Endothelial cell of hepatic sinusoid (primary cell): ENCODE measurements around the gene ENPP6.

ENCODE experiments used
- in situ Hi-C: cut with HindIII; loops from 2 replicates; pipeline ENCODE4 v1.10.0; 2017; ENCODE audit warnings: low sequenced_read_pairs

Gene ENPP6

GRCh38 chr4:184217634-184218033, at the start of gene ENPP6:
ENPP6 (minus strand) TSS chr4:184217873; CDS start chr4:184217819, 54 bp downstream.
- in situ Hi-C loops, result no loop called here

DNA sequence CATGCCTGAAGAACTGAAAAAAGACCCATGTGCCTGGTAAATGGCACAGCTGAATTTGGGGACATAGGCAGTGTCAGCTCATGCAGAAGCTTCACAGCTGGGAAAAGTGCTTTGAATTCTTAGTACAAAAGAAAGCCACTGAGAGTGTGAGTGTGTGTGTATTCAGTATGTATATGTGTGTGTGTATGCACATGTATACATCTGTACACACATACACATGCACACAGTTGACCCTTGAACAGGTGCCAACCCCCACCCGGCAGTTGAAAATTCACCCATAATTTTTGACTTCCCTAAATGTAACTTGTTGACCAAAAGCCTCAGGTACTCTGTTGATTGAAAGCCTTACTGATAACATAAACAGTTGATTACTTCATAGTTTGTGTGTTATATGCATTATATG, 49.5 kb upstream of the ENPP6 start:
- in situ Hi-C loops, result loop anchor here (5.0 to 10.0 kb wide), 2 partner anchors 185 to 248 kb away; no protein-coding TSS in a partner anchor

DNA sequence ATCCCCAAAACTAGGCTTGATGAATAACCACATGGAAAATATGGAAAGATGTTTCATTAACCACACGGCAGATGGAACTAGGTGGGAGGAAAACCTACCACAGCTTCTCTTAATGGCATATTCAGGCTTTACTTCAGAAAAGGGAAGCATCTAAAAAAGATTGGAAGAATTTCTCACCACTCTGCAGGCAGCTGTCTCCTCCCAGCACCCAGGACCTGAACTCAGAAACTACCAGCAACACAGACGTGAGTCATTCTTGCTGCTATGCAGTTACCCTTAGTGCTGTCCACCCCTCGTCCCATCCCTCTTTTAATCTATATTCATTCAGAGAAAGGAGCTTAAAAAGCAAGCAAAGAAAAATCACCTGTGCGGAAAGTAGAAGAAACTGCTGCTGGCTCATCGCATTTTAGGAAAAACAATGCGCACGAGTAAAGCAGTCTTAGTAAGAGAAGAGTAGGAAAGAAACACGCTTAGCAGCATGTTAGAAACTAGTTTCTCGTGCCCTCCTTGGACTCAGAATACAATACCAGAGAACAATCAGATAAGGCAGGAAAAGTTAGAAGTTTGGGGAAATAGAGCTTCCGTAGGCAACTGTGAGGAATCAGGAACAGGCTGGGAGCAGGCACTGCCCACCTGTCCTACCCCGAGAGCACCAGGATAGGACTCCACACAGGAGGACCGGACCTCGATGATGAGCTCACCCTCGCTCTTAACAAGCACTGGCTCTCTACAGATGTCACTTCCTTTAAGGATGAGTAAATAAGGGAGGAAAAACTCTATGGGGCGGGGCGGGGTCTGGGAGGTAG, 48.1 kb upstream of the ENPP6 start:
- in situ Hi-C loops, result loop anchor here (5.0 to 10.0 kb wide), 2 partner anchors 187 to 249 kb away; no protein-coding TSS in a partner anchor

DNA sequence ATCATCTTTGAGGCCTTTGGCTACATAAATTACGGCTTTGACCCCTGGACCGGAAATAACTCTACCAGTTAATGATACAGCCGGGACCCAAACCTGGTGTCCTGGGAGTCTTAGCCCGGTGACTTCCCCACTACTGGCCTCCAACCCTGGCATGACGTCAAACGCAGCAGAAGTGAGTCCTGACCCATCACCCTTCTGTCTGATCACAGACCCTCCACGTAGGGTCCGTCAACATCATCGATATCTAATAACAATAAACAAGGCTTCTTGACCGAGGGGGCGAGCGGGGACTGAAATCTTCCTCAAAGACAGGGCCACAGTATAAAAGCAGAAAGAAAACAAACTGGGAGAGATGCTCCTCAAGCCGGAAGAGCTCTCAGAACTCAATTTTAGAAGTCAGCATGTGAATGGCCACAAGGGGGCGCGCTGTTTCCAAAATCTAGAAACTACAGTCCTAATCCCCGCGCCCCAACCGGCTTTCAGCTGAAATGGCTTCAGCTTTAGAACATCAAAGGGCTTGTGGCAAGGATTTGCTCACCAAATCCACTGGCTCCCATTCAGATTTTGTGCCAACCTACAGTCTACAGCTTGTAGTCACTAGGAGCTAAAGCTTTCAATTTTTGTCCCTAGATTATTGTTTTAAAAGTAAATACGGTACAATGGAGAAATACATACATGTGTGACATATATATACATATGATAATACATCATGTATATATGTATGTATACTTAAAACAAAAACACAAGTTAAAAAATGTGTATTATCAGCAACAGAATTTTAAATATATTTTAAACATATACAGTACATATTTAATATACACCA, 46.4 kb upstream of the ENPP6 start:
- in situ Hi-C loops, result loop anchor here (10.0 kb wide), 1 partner anchor 251 kb away; no protein-coding TSS in a partner anchor

DNA sequence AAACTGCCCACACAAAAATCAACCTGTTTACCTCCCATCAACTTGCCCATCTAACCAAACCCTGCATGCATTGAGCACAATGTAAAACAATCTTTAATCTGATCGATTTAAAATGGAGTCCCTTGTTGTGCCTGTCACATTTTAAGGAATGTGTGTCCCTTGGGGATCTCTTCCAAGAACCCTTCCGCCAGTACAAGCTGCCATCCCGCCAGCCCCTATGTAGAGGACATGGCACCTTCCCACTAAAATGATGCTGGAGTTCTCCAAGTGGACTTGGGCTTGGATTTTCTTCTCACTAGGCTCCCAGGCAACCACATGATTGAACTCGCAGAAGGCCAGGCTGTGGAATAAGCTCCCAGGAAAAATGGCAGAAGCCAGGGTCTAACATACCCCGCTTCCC, 45.8 kb upstream of the ENPP6 start:
- in situ Hi-C loops, result loop anchor here (10.0 kb wide), 1 partner anchor 251 kb away; no protein-coding TSS in a partner anchor

GRCh38 chr4:184262901-184263300, 45.2 kb upstream of the ENPP6 start:
- in situ Hi-C loops, result loop anchor here (10.0 kb wide), 1 partner anchor 252 kb away; no protein-coding TSS in a partner anchor

DNA sequence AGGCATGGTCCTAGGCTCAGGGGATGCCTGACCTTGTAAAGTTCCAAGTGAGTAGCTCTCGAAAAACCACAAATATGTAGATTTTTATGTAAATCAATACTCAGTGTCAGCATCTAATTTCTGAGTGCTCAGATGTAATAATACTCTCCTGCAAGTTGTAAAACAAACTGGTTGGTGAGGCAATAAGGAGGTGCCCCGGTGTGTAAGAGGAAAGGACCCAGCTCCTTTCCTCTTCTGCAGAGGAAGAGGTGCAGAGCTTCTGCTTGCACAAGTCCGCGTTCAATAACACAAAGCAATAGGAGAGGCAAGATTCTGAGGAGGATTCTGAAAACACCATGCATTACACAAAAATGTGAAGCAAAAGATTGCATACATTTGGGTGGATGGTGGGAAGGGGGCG, 43.6 kb upstream of the ENPP6 start:
- in situ Hi-C loops, result loop anchor here (10.0 kb wide), 1 partner anchor 254 kb away; no protein-coding TSS in a partner anchor

- in situ Hi-C loops, result loop anchor here (10.0 kb wide), 1 partner anchor 255 kb away; no protein-coding TSS in a partner anchor
Measured at GRCh38 chr4:184259866-184260265, 42.2 kb upstream of the ENPP6 start.

DNA sequence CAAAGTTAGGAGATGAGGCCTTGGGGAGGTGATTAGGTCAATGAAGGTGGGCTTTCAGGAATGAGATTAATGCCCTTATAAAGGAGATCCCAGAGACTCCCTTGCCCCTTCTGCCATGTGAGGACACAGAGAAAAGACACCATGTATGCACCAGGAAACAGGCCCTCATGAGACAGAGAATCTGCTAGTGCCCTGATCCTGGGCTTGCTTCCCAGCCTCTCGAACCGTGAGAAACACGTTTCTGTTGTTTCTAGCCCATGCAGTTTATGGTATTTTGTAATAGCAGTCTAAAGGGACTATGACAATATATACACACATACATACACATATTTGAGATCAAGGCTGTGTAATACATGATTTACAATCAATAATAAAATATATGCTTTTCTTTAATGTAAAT, 41.4 kb upstream of the ENPP6 start:
- in situ Hi-C loops, result no loop called here

DNA sequence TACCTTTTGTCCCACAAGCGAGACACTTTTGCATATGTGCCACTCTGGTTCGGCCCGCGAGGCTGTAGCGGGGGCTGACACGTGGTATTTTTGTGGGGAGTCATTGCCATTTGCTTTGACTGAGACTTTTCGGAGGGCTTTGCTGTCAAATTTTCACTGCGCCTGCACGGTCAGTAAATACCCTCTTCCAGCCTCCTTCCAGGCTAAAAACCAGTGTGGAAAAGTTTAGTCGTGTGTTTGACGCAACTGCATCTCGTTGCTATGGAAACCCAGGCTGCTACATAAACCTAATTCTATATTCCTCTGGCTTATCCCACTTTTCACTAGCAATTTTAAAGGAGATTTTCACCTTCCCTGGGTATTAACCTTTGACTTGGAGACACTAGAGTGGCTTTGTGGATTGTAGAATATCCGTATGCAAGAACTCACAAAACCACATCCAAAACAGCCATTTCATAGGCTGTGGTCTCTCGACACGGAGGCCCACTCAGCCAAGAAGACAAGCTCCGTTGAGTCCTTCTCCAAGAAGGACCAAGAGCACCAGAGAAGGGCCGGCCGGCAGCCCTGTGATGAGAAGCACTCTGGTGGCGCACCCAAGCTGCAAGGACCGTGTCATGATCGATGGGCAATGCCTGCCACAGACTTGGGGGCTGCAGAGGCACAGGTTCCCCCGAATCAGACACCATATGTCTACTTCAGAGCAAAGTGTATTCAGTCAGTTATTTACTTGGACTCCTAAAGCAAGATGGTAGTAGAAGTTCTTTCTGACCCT, 38.4 kb upstream of the ENPP6 start:
- in situ Hi-C loops, result no loop called here

DNA sequence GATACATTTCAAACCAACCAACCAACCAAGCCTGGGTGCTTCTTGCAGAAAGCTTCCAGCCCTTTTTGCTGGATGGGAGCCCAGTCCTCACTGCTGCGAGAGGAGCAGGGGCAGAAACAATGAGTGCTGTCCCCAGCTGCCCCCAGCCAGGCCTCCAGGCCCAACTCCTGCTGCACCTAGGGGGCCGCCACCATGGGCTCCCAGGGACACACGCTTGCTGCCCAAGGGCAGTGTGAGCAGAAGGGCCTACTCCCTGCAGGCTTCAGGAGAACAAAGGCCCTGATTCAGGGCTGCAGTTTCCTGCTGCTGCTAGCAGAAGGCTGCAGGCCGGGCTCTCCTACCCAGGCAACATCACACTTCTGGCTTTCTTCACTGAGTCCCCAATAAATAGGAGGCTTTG, 37.7 kb upstream of the ENPP6 start:
- in situ Hi-C loops, result no loop called here

- in situ Hi-C loops, result no loop called here
Measured at GRCh38 chr4:184253072-184253420, 35.4 kb upstream of the ENPP6 start.

DNA sequence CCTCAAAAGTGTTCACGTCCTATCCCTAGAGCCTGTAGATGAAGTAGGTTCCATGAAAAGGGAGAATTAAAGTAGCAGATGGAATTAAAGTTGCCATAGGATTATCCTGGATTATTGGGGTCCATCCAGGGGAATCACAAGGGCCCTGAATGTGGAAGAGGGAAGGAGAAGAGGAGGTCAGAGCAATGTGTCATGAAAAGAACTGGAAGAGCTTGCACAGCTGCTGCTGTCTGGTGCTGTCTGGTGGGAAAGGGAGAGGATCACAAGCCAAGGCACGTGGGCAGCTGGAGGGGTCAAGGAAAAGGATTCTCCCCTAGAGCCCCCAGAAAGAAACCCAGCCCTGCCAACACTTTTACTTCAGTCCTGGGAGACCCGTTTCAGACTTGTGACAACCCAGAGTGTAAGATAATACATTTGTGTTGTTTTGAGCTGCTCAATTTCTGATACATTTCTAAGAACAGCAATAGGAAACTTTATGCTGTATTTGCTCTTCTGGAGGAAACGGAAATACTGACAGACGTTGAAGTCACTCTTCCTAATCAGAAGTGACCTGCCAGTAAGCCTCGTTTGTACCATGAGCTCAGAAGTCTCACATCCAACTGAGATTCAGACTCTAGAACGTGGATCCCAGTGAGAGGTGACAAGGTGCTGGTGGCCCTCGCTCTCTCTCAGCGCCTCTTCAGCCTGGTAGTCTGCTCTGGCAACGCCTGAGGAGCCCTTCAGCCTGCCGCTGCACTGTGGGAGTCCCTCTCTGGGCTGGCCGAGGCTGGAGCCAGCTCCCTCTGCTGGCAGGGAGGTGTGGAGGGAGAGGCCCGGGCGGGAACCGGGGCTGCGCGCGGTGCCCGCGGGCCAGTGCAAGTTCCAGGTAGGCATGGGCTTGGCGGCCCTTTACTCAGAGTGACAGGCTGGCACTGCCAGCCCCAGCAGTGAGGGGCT, 34.7 kb upstream of the ENPP6 start:
- in situ Hi-C loops, result no loop called here

DNA sequence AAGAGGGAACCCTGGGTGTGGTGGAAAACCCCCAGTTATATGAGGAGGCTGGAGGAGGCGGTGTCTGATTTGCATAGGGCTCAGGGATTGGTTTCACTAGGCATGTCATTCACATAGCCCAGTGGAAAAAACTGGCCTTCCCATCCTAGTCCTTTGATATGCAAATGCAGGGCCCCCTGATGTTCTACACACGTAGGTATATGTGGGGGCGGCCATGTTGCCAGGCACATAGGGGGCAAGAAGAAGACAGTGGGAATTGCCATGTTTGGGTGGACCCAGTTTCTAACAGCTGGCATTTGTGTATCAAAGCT, 34.0 kb upstream of the ENPP6 start:
- in situ Hi-C loops, result no loop called here

- in situ Hi-C loops, result no loop called here
Measured at GRCh38 chr4:184250795-184251669, 33.4 kb upstream of the ENPP6 start.

DNA sequence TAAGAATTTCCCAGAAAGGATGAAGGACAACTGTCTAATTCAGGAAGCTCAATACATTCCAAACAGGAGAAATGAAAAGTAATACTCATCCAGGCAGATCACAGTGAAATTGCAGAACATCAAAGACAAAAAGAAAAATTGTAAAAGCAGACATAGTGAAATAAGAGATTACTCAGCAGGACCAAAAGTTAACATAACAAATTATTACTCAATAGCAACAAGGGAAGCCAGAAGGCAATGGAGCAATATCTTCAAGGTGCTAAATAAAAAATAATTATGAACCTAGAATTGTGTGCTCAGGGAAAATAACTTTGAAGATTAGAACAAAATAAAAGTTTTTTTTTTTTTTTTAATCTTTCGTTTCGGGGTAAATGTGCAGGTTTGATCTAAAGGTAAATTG, 30.5 kb upstream of the ENPP6 start:
- in situ Hi-C loops, result no loop called here

DNA sequence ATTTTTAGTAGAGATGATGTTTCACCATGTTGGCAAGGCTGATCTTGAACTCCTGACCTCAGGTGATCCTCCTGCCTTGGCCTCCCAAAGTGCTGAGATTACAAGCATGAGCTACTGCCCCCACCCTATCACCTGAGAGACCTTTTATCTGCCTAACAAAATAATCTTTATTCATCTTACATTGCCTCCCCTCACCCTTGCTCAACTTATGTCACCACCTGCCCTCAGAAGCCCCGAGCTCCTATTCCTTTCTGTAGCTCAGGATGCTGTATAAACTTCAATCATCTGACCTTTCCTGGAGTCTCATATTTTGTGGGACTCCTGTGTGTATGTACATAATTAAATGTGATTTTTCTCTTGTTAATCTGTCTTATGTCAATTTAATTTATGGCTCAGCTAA, 29.7 kb upstream of the ENPP6 start:
- in situ Hi-C loops, result no loop called here

DNA sequence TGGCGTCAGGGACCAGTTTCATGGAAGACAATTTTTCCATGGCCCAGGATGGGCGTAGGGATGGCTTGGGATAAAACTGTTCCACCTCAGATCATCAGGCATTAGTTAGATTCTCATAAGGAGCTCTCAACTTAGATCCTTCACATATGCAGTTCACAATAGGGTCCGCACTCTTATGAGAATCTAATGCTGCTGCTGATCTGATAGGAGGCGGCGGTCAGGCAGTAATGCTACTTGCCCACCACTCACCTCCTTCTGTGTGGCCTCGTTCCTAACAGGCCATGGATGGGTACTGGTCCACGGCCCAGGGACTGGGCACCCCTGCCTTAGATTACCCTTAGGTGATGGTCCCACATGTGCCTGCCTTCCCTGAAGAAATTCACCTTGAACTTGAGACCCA, 28.8 kb upstream of the ENPP6 start:
- in situ Hi-C loops, result no loop called here
